Mammary epithelial cell (primary cell): ENCODE data around the gene P2RY6.

Source experiments
- EZH2 ChIP-seq: IDR thresholded peaks from 2 replicates; pipeline ENCODE4 v1.6.1; 2012; ENCODE audit warnings: low read length, inconsistent platforms, borderline replicate concordance
- TF ChIP-seq, protein P1 (sequence below), 2 donors: IDR thresholded peaks in 1 of 2; conservative IDR thresholded peaks in 1 of 2; 2 replicates each; pipeline ENCODE4 v1.5.1; 2011 to 2012; ENCODE audit warnings: inconsistent platforms in 2 of 2, low read length in 2 of 2, mild to moderate bottlenecking in 2 of 2, control low read depth in 1 of 2, low read depth in 1 of 2; ENCODE audit not compliant: insufficient read depth in 1 of 2; ENCODE audit errors: extremely low read depth in 1 of 2

DNA sequence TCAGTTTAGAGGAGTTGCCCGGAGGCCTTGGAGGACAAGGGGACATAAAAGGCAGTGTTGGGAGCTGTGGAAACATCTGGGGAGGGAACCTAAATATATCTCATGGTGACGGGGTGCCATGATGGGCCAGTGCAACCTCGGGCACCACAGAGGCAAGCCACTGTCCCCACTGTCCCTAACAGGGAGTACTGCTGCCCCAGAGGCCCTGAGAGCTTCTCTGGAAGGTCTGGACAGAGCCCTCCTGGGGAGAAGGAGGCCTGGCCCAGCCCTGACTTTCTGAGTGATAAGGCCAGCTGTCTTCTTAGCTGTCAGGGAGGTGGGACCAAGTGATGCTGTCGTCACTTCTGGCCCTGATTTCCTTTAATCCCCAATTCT, 5.5 kb upstream of the P2RY6 start:
- TF ChIP-seq, protein P1, sequence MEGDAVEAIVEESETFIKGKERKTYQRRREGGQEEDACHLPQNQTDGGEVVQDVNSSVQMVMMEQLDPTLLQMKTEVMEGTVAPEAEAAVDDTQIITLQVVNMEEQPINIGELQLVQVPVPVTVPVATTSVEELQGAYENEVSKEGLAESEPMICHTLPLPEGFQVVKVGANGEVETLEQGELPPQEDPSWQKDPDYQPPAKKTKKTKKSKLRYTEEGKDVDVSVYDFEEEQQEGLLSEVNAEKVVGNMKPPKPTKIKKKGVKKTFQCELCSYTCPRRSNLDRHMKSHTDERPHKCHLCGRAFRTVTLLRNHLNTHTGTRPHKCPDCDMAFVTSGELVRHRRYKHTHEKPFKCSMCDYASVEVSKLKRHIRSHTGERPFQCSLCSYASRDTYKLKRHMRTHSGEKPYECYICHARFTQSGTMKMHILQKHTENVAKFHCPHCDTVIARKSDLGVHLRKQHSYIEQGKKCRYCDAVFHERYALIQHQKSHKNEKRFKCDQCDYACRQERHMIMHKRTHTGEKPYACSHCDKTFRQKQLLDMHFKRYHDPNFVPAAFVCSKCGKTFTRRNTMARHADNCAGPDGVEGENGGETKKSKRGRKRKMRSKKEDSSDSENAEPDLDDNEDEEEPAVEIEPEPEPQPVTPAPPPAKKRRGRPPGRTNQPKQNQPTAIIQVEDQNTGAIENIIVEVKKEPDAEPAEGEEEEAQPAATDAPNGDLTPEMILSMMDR (conservative IDR thresholded peaks at IDR 0.05 in 1 of 2, IDR thresholded peaks at IDR 0.05 in 1 of 2; ENCODE audit: extremely low read depth in 1 of 2, insufficient read depth in 1 of 2, low read depth in 1 of 2, low read length in 2 of 2), result no peak
- no peak for TF ChIP-seq EZH2
